ENCODE data around the gene ATPAF1. TPM values are rescaled to one million over a fixed set of nuclear protein-coding genes. Genes with fewer than 3 reads are reported as not detected.

The ATPAF1 gene
- total and polyA plus RNA-seq, 10 donors: 23.7 to 39.5 (median 27.4) TPM

DNA sequence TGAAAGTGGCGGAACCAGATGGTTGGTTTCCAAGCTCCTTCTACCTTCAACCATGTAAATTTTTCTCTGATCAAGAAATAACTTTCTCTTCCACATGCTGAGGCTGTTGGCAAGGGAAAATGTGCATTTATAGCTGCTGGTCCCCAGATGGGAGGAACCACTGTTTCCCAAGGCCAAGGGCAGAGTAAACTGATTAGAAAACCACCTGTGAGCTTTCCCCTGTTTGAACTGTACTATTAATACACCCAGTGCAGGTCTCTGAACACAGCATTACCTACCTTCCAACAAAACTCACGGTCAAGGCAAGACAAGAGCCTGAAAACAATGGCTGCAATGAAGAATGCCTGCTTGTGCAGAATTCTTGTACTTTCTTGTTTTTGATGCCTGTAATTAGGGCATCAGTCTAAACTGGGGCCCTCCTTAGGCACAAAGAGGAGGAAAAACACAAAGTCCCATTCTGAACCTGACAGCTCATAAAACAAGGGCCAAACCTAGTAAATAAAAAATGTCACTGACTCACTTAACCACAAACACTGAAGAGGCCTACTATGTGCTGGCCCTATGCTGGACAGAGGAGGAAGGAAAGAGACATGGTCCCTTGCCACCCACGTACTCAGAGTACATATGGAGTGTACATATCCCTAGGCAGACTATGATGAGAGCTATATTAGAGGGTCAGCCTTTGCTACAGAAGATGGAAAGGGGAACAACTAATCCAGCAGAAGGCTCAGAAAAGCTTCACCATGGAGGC, 66.7 kb downstream of the ATPAF1 start:
- TF ChIP-seq CTCF (IDR thresholded peaks at IDR 0.05 in 8 of 11, conservative IDR thresholded peaks at IDR 0.05 in 3 of 11) (no peak), POLR2A (IDR thresholded peaks at IDR 0.05) (no peak), POLR2AphosphoS5 (IDR thresholded peaks at IDR 0.05) (no peak)
- intact Hi-C loops (cut with DNase I; ENCODE audit: low total_unique reads): no loop called here
- H3K9me3 ChIP-seq: no peaks in the 10 kb centered on the region
- H3K27me3 ChIP-seq (replicated peaks in 1 of 7): no peaks in the 10 kb centered on the region
- peaks cover 0 to 16% (median 0%) of the 10 kb centered on the region in 6 donors for H3K36me3 ChIP-seq
- no peak overlapping the region for H3K4me3 ChIP-seq
- DNase-seq: no peak
- H3K27ac ChIP-seq: peak overlapping the region in 1 of 8 donors; percentile 14
- peaks cover 18 to 93% (median 56%) of the 10 kb centered on the region in 6 donors for H3K4me1 ChIP-seq
- WGBS, 5 donors: 87 to 96% (median 93%) methylated on average over 3 of the region's 3 CpGs

DNA sequence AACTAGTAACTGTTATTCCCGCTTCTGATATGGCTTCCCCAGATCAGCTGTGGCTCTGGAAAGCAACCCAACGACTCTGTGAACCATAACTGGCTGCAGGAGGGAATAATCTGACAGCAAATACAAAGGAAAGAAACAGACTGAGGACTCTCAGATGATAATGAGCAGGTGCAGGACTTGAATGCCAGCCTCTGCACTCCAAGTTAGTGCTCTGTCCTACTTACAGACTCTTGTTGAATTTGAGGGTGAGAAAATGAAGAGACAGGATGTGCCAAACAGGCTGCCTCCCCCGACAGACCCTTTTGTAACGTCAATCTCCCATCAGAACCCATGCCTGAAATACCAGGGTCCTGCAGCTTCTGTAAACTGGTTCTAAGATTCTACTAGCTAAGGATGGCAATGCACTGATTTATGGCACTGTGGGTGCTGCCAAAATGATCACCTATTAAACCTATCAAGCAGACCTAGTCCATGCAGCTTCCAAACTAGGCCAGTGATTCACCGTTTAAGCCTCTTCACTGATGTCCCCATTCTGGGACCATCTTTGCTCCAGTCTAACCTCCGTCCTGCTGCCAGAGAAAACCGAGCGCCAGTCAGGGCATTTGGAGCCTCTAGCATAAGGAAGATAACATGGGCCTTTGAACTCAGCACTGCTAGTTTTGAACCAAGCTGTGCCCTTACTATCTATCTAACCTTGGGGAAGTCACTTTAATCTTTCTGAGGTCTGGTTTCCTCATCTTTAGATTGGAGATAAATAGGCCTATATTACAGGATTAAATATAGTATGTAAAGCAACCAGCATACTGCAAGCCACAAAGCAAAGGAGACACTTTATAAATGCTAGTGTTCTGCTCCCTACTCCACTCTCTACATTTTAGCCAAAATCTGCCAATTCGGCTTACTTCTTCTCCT, 68.8 kb downstream of the ATPAF1 start:
- Histone ChIP-seq H3K27ac (peak overlapping the region in 3 of 8 donors; percentile 17 to 48 (median 21)), H3K4me3 (no peak overlapping the region), H3K27me3 (replicated peaks in 1 of 7) (no peaks in the 10 kb centered on the region), H3K4me1 (peaks cover 9 to 93% (median 62%) of the 10 kb centered on the region in 6 donors), H3K9me3 (no peaks in the 10 kb centered on the region), H3K36me3 (peaks cover 0 to 18% (median 0%) of the 10 kb centered on the region in 6 donors)
- intact Hi-C loops (cut with DNase I; ENCODE audit: low total_unique reads): no loop called here
- DNase-seq: no peak
- no peak for TF ChIP-seq POLR2A (IDR thresholded peaks at IDR 0.05)
- WGBS, 5 donors: 78 to 89% (median 83%) methylated on average over 9 of the region's 9 CpGs

- peaks cover 0 to 91% (median 50%) of the 10 kb centered on the region in 6 donors for H3K4me1 ChIP-seq
- 89 to 96% (median 95%) methylated on average over 3 of the region's 3 CpGs for WGBS, 5 donors
- intact Hi-C loops (cut with DNase I; ENCODE audit: low total_unique reads): no loop called here
- H3K27me3 ChIP-seq (replicated peaks in 1 of 7): no peaks in the 10 kb centered on the region
- H3K36me3 ChIP-seq: peaks cover 0 to 41% (median 22%) of the 10 kb centered on the region in 6 donors
- H3K4me3 ChIP-seq: no peak overlapping the region
- peak overlapping the region in 3 of 8 donors; percentile 92 to 95 (median 93) for H3K27ac ChIP-seq
- DNase-seq: no peak
- H3K9me3 ChIP-seq: no peaks in the 10 kb centered on the region
- TF ChIP-seq POLR2A (IDR thresholded peaks at IDR 0.05) (no peak), POLR2AphosphoS5 (IDR thresholded peaks at IDR 0.05) (no peak), CTCF (IDR thresholded peaks at IDR 0.05 in 8 of 11, conservative IDR thresholded peaks at IDR 0.05 in 3 of 11) (no peak)
These were observed 71.3 kb downstream of the ATPAF1 start for GRCh38 chr1:46596846-46597245.

DNA sequence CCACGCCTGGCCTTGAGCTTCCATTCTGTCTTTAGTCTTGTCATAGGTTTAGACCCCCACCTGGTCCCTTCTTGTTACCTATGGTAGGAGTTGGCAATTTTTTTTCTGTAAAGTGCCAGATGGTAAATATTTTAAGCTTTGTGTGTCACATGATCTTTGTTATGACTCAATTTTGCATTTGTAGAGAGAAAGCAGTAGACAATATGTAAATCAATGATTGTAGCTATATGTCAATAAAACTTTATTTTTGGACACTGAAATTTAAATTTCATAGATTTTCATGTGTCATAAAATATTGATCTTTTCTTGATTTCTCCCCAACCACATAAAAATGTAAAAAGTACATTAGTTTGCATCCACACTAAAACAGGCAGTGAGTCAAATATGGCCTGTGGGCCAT, 72.1 kb downstream of the ATPAF1 start:
- WGBS, 5 donors: 97 to 100% (median 100%) methylated on average over 1 of the region's 1 CpG
- TF ChIP-seq POLR2A (IDR thresholded peaks at IDR 0.05) (no peak), POLR2AphosphoS5 (IDR thresholded peaks at IDR 0.05) (no peak), CTCF (IDR thresholded peaks at IDR 0.05 in 8 of 11, conservative IDR thresholded peaks at IDR 0.05 in 3 of 11) (no peak)
- no peak for DNase-seq
- H3K27ac ChIP-seq: peak overlapping the region in 6 of 8 donors; percentile 69 to 95 (median 88)
- H3K4me1 ChIP-seq: peaks cover 0 to 83% (median 45%) of the 10 kb centered on the region in 6 donors
- no peak overlapping the region for H3K4me3 ChIP-seq
- H3K36me3 ChIP-seq: peaks cover 0 to 49% (median 30%) of the 10 kb centered on the region in 6 donors
- intact Hi-C loops (cut with DNase I; ENCODE audit: low total_unique reads): no loop called here
- H3K27me3 ChIP-seq (replicated peaks in 1 of 7): no peaks in the 10 kb centered on the region
- H3K9me3 ChIP-seq: no peaks in the 10 kb centered on the region
